Hepatocyte (in vitro differentiated cells): ENCODE results near the gene MTF1. TPM values are rescaled to one million over a fixed set of nuclear protein-coding genes. Genes with fewer than 3 reads are reported as not detected.

Source experiments
- DNase-seq: peaks from one replicate; pipeline ENCODE4 v3.0.0-alpha.2; 2016; ENCODE audit warnings: low spot score
- H2AFZ ChIP-seq: fragments of 200-600 bp; sonication (generic); 2 replicates; pipeline ENCODE4 v1.6.0; 2016; ENCODE audit warnings: antibody characterized with exemption, mild to moderate bottlenecking
- H3K27ac ChIP-seq: fragments of 200-600 bp; sonication (generic); 2 replicates; pipeline ENCODE4 v1.5.1; 2016; ENCODE audit warnings: mild to moderate bottlenecking
- H3K27me3 ChIP-seq: fragments of 200-600 bp; sonication (generic); 2 replicates; pipeline ENCODE4 v1.6.1; 2016
- H3K36me3 ChIP-seq: fragments of 200-600 bp; sonication (generic); replicated peaks from 2 replicates; pipeline ENCODE4 v1.5.1; 2016; ENCODE audit warnings: low read depth; ENCODE audit not compliant: insufficient read depth
- H3K4me1 ChIP-seq: fragments of 200-600 bp; sonication (generic); 2 replicates; pipeline ENCODE4 v1.5.1; 2016; ENCODE audit warnings: mild to moderate bottlenecking, moderate library complexity; ENCODE audit not compliant: insufficient read depth
- H3K4me2 ChIP-seq: fragments of 200-600 bp; sonication (generic); 2 replicates; pipeline ENCODE4 v1.6.0; 2016
- H3K4me3 ChIP-seq: fragments of 200-600 bp; sonication (generic); 2 replicates; pipeline ENCODE4 v1.5.1; 2016; ENCODE audit warnings: mild to moderate bottlenecking
- H3K79me2 ChIP-seq: fragments of 200-600 bp; sonication (generic); 2 replicates; pipeline ENCODE4 v1.6.0; 2017; ENCODE audit warnings: mild to moderate bottlenecking
- H3K9me2 ChIP-seq: fragments of 200-600 bp; sonication (generic); replicated peaks from 2 replicates; pipeline ENCODE4 v1.6.0; 2017; ENCODE audit warnings: mild to moderate bottlenecking; ENCODE audit not compliant: insufficient read depth
- H3K9me3 ChIP-seq: fragments of 200-600 bp; sonication (generic); 2 replicates; pipeline ENCODE4 v1.5.1; 2016; ENCODE audit warnings: low read depth, mild to moderate bottlenecking
- H4K20me1 ChIP-seq: fragments of 200-600 bp; sonication (generic); 2 replicates; pipeline ENCODE4 v1.6.0; 2016; ENCODE audit warnings: mild to moderate bottlenecking; ENCODE audit not compliant: insufficient read depth, poor library complexity, severe bottlenecking
- CTCF ChIP-seq: fragments of 200-600 bp; sonication (generic); IDR thresholded peaks from 2 replicates; pipeline ENCODE4 v1.5.1; 2016; ENCODE audit warnings: antibody characterized with exemption, mild to moderate bottlenecking; ENCODE audit not compliant: poor library complexity
- EZH2 ChIP-seq: fragments of 200-600 bp; sonication (generic); IDR thresholded peaks from 2 replicates; pipeline ENCODE4 v1.6.1; 2016; ENCODE audit warnings: antibody characterized with exemption, mild to moderate bottlenecking, borderline replicate concordance
- EZH2phosphoT487 ChIP-seq: fragments of 200-600 bp; sonication (generic); IDR thresholded peaks from one replicate; pipeline ENCODE4 v1.6.1; 2018; ENCODE audit warnings: antibody characterized with exemption, mild to moderate bottlenecking, low read depth, moderate library complexity; ENCODE audit not compliant: unreplicated experiment, severe bottlenecking
- WGBS: methylation state at CpG from one replicate; pipeline ENCODE4 v1.1.6; 2016; ENCODE audit warnings: low lambda C conversion rate; ENCODE audit errors: missing lambda C conversion rate; 5-methylcytosine and 5-hydroxymethylcytosine counted together
- polyA plus RNA-seq: library from polyadenylated mRNA; unstranded; fragments of >200 nt; fragmentation: Nextera tagmentation; extraction: Ambion mirVana; gene quantifications from 2 replicates; pipeline ENCODE4 v1.2.1, GENCODE V29; 2016
- total RNA-seq: library from RNA; depleted of rRNA; stranded (reverse); fragments of >200 nt; gene quantifications from 2 replicates; pipeline ENCODE4 v1.2.3, GENCODE V29; 2014

MTF1 gene
- total and polyA plus RNA-seq, 2 experiments from 2014 or later = 5.0 to 5.1 TPM

DNA sequence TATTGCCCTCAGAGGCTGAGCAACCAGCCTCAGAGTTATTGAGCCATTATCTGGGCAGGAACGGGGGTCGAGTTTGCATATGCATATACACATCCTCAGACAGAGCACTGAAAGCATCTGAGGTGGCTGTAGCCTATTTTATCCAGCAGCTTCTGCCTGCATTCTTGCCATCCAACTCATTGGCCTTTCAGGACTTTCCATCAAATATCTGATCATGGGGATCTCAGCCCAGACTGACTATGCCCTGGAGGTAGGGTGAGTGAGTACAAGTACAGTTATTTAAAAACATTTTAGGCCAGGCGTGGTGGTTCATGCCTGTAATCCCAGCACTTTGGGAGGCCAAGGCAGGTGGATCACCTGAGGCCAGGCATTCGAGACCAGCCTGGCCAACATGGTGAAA is 1.8 kb upstream of the MTF1 start:
- no peaks in the 10 kb centered on the region for H3K9me3 ChIP-seq
- H3K4me1 ChIP-seq = peaks cover 27% of the 10 kb centered on the region
- WGBS = 95% methylated on average over 4 of the region's 4 CpGs
- H3K79me2 ChIP-seq = peaks cover 30% of the 10 kb centered on the region
- DNase-seq = no peak
- H3K27ac ChIP-seq = peak overlapping the region; percentile 96
- no peaks in the 10 kb centered on the region for H3K36me3 ChIP-seq
- H2AFZ ChIP-seq = no peak overlapping the region
- no peak overlapping the region for H3K4me3 ChIP-seq
- H3K9me2 ChIP-seq = no peaks in the 10 kb centered on the region
- H3K4me2 ChIP-seq = no peak overlapping the region
- H4K20me1 ChIP-seq = peaks cover 8% of the 10 kb centered on the region
- no peaks in the 10 kb centered on the region for H3K27me3 ChIP-seq
- no peak for TF ChIP-seq CTCF
- no peak for TF ChIP-seq EZH2phosphoT487
- TF ChIP-seq EZH2 = no peak

DNA sequence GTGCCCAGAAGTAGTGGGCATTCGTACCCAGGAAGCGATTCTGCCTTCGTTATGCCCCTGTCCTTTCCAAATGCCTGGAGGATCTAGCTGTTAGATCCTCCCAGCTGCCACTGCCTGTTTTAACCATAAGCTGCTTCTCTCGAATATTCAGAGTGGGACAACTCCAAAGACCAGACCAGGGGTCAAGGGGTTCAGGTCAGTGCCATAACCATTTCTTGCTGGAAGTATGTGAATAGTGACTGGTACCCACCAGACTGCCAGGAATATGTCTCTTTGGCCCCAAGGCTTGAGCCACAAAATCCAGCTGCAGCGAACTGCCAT is 914 bp upstream of the MTF1 start:
- DNase-seq = no peak
- H3K9me2 ChIP-seq = no peaks in the 10 kb centered on the region
- peaks cover 37% of the 10 kb centered on the region for H3K79me2 ChIP-seq
- peaks cover 8% of the 10 kb centered on the region for H4K20me1 ChIP-seq
- H3K4me2 ChIP-seq = peak overlapping the region; percentile 93
- H3K9me3 ChIP-seq = no peaks in the 10 kb centered on the region
- H2AFZ ChIP-seq = no peak overlapping the region
- peaks cover 27% of the 10 kb centered on the region for H3K4me1 ChIP-seq
- H3K4me3 ChIP-seq = peak overlapping the region; percentile 80
- 32% methylated on average over 5 of the region's 5 CpGs for WGBS
- H3K27ac ChIP-seq = peak overlapping the region; percentile 96
- TF ChIP-seq CTCF (no peak), EZH2 (no peak), EZH2phosphoT487 (no peak)
- no peaks in the 10 kb centered on the region for H3K36me3 ChIP-seq
- H3K27me3 ChIP-seq = no peaks in the 10 kb centered on the region

DNA sequence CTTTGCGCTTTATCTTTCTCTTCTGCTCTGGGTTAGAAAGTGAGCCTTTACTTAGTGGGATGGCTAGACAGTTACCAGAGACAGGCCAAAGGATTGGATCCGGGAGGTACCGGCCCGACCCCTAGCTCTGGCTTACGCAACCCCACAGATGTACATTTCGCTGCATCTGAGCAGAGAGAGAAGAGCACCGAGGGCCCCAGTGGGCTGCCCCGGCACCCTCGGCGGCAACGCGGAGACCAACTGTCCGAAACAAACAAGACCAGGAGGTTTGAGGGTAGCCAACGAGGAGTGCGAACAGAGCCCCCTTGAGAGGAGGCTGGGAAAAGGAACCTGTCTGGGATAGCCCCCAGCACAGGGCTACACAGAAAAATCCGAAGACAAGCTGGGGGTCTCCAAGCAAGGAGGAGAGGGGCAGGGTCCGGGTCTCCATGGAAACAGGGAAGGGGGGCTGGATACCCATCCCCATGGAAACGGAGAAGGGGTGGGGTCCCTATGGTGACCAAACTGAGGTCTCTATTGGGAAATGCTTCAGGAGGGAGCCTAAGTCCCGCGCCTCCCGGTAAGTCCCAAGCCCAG is 373 bp downstream of the MTF1 start:
- H3K4me2 ChIP-seq = peak overlapping the region; percentile 87
- H4K20me1 ChIP-seq = peaks cover 8% of the 10 kb centered on the region
- peak overlapping the region; percentile 41 for H2AFZ ChIP-seq
- no peaks in the 10 kb centered on the region for H3K9me2 ChIP-seq
- WGBS = 6% methylated on average over 20 of the region's 21 CpGs
- peak overlapping the region; percentile 86 for H3K4me3 ChIP-seq
- peaks cover 50% of the 10 kb centered on the region for H3K79me2 ChIP-seq
- no peaks in the 10 kb centered on the region for H3K27me3 ChIP-seq
- H3K4me1 ChIP-seq = peaks cover 27% of the 10 kb centered on the region
- TF ChIP-seq EZH2 (no peak), EZH2phosphoT487 (no peak), CTCF (no peak)
- H3K27ac ChIP-seq = peak overlapping the region; percentile 81
- no peaks in the 10 kb centered on the region for H3K36me3 ChIP-seq
- H3K9me3 ChIP-seq = no peaks in the 10 kb centered on the region
- peak; percentile 52 for DNase-seq
